ENCODE results near the gene INSYN2A.

- TF ChIP-seq POLR2A (IDR thresholded peaks at IDR 0.05) (no peak), EP300 (IDR thresholded peaks at IDR 0.05; ENCODE audit: low read depth) (no peak), POLR2AphosphoS5 (IDR thresholded peaks at IDR 0.05) (no peak)
Observed at GRCh38 chr10:127176649-127177048, 19.7 kb downstream of the INSYN2A start.
